GM18508 (cell line): ENCODE measurements around the gene GRM4.

Experiments
- ATAC-seq: cut with Tn5 transposase; IDR thresholded peaks from one replicate; pipeline ENCODE4 v1.9.1; 2021; ENCODE audit warnings: moderate number of reproducible peaks; ENCODE audit not compliant: insufficient read depth, unreplicated experiment

GRM4 gene

GRCh38 chr6:34143884-34144580 is 1.9 kb downstream of the GRM4 start:
- no peak for ATAC-seq

- no peak for ATAC-seq
These were observed 2.5 kb downstream of the GRM4 start for GRCh38 chr6:34143196-34143883.

GRCh38 chr6:34142061-34142998 is 3.6 kb downstream of the GRM4 start:
- ATAC-seq: no peak

GRCh38 chr6:34140075-34140474 is 5.8 kb downstream of the GRM4 start:
- ATAC-seq: no peak

- ATAC-seq: no peak
These were observed 6.9 kb downstream of the GRM4 start for GRCh38 chr6:34138914-34139510.

- ATAC-seq: no peak
These were observed 7.7 kb downstream of the GRM4 start for GRCh38 chr6:34138191-34138590.

- ATAC-seq: no peak
These were observed 10.3 kb downstream of the GRM4 start for GRCh38 chr6:34135541-34135940.

GRCh38 chr6:34132486-34133185 is 13.3 kb downstream of the GRM4 start:
- ATAC-seq: no peak

GRCh38 chr6:34131326-34132290 is 14.3 kb downstream of the GRM4 start:
- ATAC-seq: no peak

GRCh38 chr6:34130862-34131261 is 15.0 kb downstream of the GRM4 start:
- no peak for ATAC-seq

GRCh38 chr6:34129753-34130152 is 16.1 kb downstream of the GRM4 start:
- no peak for ATAC-seq

- ATAC-seq: no peak
These were observed 17.8 kb downstream of the GRM4 start for GRCh38 chr6:34128045-34128444.

- no peak for ATAC-seq
These were observed 19.5 kb downstream of the GRM4 start for GRCh38 chr6:34126419-34126818.

- no peak for ATAC-seq
These were observed 19.9 kb downstream of the GRM4 start for GRCh38 chr6:34125939-34126338.

- ATAC-seq: no peak
These were observed 24.8 kb downstream of the GRM4 start for GRCh38 chr6:34120953-34121675.

GRCh38 chr6:34115915-34116314 is 30.0 kb downstream of the GRM4 start:
- ATAC-seq: no peak

- no peak for ATAC-seq
These were observed 30.5 kb downstream of the GRM4 start for GRCh38 chr6:34115403-34115795.

GRCh38 chr6:34114695-34115402 is 31.0 kb downstream of the GRM4 start:
- no peak for ATAC-seq
